Hematopoietic multipotent progenitor cell (in vitro differentiated cells): ENCODE data around the gene FASLG. TPM values are rescaled to one million over a fixed set of nuclear protein-coding genes. Genes with fewer than 3 reads are reported as not detected.

Source experiments
- small RNA-seq: library from RNA; depleted of rRNA; stranded (forward); fragments of <200 nt; gene quantifications from one replicate; pipeline ENCODE3, GENCODE V24; 2012
- total RNA-seq: library from RNA; depleted of rRNA; stranded (reverse); fragments of >200 nt; gene quantifications from one replicate; pipeline ENCODE4 v1.2.3, GENCODE V29; 2012

Gene FASLG
- total RNA-seq, 1 donor, result not detected

Small RNA genes within 50 kb of the gene (small RNA-seq; reads per million reads assigned to genes)
- not detected for gene RNU6-693P

Other genes starting within 250 kb of the FASLG start
- not detected for gene C1orf105, start 238.4 kb upstream of the FASLG start, total RNA-seq
- gene PIGC, start 215.0 kb upstream of the FASLG start, total RNA-seq, result 38.2 TPM
- 11.8 TPM for gene SUCO, start 126.0 kb upstream of the FASLG start, total RNA-seq